Measurements from ENCODE around the gene CSNK1D. TPM values are rescaled to one million over a fixed set of nuclear protein-coding genes. Genes with fewer than 3 reads are reported as not detected.

The CSNK1D gene
- total and polyA plus RNA-seq, 12 donors, result 23.7 to 185 (median 125) TPM

DNA sequence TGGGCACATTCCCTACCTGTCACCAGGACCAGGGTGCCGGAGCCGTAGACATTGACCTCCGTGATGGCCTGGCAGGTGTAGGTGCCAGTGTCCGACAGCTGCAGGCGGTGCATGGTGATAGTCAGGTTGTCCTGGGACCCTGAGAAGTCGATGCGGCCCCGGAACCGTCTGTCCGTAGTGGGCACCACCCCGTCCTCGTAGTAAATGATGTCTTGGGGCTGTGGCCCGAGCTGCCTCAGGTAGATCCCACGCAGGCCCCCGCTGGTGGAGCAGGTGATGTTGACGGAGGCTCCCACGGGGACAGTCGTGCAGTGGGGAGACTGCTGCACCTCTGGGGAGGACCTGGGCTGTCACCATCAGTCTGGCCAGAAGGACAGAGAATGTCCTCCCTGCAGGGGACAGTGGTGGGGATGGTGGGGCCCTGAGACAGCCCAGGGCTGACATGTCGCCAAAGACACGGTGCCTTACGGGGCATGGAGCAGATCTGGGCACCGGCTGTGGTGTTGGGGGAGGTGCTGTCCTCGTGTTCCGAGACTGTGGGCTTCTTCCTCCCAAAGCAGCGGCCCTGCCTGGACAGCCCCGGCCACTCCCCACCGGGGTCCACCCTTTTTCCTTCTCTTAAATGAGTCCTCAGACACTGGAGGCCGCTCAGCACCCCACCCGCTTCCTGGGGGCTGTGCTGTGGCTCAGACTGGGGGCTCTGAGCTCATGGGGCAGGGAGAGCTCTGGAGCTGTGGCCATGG is 43.3 kb upstream of the CSNK1D start:
- no peak overlapping the region for H3K4me3 ChIP-seq
- 78 to 100% (median 87%) methylated on average over 1 to 29 of the region's 29 CpGs for WGBS, 4 donors
- peaks cover 5% of the 10 kb centered on the region for H3K27me3 ChIP-seq

DNA sequence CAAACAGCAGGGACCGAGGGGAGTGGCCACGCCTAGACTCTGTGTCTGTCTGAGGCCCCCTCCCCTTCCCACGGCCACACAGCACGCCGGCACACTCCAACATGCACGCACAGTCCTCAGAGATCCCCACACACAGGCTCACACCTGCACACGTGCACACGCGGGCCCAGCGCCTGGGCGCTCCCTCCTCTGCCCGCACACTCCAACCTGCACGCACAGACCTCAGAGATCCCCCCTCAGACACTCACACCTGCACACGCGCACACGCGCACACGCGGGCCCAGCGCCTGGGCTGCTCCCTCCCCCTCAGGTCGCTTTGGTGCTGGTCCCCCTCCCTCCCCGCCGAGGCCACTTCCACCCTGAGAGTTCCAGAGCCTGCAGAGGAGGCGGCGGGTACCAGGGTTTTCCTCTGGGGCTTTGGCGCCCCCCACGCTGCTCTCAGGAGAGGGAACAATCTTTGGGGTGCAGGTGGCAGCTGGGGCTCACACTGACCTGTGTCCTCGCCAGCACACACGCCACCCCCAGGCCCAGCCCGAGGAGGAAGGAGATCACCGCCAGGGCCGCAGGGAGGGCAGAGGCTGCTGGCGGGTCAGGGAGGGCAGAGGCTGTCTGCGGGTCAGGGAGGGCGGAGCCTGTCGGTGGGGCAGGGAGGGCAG is 42.3 kb upstream of the CSNK1D start:
- DNase-seq, result no peak
- no peak overlapping the region for H3K27ac ChIP-seq
- no peaks in the 10 kb centered on the region for H3K4me1 ChIP-seq (replicated peaks in 1 of 2)
- H3K9me3 ChIP-seq (replicated peaks in 1 of 3), result no peaks in the 10 kb centered on the region
- intact Hi-C loops (cut with DNase I), result loop anchor here in 1 of 2 donors (10.0 kb wide), 1 partner anchor 281 kb away; the partner anchor contains the start of genes DCXR and RAC3
- TF ChIP-seq, protein P1, sequence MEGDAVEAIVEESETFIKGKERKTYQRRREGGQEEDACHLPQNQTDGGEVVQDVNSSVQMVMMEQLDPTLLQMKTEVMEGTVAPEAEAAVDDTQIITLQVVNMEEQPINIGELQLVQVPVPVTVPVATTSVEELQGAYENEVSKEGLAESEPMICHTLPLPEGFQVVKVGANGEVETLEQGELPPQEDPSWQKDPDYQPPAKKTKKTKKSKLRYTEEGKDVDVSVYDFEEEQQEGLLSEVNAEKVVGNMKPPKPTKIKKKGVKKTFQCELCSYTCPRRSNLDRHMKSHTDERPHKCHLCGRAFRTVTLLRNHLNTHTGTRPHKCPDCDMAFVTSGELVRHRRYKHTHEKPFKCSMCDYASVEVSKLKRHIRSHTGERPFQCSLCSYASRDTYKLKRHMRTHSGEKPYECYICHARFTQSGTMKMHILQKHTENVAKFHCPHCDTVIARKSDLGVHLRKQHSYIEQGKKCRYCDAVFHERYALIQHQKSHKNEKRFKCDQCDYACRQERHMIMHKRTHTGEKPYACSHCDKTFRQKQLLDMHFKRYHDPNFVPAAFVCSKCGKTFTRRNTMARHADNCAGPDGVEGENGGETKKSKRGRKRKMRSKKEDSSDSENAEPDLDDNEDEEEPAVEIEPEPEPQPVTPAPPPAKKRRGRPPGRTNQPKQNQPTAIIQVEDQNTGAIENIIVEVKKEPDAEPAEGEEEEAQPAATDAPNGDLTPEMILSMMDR (IDR thresholded peaks at IDR 0.05), result no peak
- TF ChIP-seq POLR2A (IDR thresholded peaks at IDR 0.05), result no peak
- no peaks in the 10 kb centered on the region for H3K36me3 ChIP-seq (replicated peaks in 1 of 2)
- H3K4me3 ChIP-seq, result no peak overlapping the region
- peaks cover 5% of the 10 kb centered on the region for H3K27me3 ChIP-seq
- 35 to 52% (median 41%) methylated on average over 9 to 36 of the region's 36 CpGs for WGBS, 4 donors

More for the DNA sequence above, 43.3 kb upstream of the CSNK1D start:
- H3K9me3 ChIP-seq (replicated peaks in 1 of 3), result no peaks in the 10 kb centered on the region
- H3K27ac ChIP-seq, result no peak overlapping the region
- H3K4me1 ChIP-seq (replicated peaks in 1 of 2), result no peaks in the 10 kb centered on the region
- DNase-seq, result no peak
- no peaks in the 10 kb centered on the region for H3K36me3 ChIP-seq (replicated peaks in 1 of 2)
- intact Hi-C loops (cut with DNase I), result loop anchor here in 1 of 2 donors (10.0 kb wide), 1 partner anchor 282 kb away; the partner anchor contains the start of genes DCXR and RAC3
- TF ChIP-seq, protein P1 (IDR thresholded peaks at IDR 0.05), result no peak
- no peak for TF ChIP-seq POLR2A (IDR thresholded peaks at IDR 0.05)

DNA sequence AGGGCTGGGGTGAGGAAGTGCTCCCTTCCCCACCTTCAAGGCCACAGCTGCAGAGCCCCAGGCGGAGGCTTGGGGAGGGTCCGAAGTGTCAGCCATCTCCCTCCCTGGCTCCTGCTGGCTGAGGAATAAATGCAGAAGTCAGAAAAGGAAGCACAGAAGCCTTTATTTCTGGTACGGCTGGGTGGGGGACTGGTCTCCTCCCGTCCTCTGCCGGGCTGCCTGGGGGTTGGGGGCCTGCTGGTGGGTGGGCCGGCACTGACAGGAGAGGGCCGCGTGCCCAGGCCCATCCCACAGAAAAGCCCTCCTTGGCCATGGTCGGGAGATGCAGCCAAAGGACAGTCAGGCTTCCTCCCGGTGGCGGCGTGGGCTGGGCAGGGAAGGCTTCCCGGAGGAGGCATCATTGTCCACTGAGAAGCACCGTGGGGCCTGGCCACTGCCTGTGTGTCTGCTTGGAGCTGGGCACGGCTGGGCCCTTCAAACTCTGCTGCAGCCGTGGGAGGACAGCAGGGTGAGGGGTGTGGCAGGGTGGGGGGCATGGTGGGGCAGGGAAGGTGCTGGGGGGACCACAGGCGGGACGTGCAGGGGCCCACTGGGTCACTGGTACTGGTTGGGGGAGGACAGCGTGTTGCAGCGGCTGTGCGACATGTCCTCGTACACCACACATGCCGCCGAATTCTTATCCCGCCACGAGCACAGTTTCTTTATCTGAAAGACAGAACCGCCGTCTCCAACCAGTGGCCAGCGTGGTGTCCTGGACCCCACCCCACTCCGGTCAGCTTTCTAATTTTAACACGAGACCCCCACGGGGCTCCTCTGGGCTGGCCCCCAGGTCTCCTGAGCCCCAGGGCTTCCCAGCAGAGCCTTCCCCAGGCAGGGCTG is 41.5 kb upstream of the CSNK1D start:
- DNase-seq, result no peak
- Histone ChIP-seq H3K27ac (no peak overlapping the region), H3K9me3 (replicated peaks in 1 of 3) (no peaks in the 10 kb centered on the region), H3K4me3 (no peak overlapping the region), H3K27me3 (peaks cover 5% of the 10 kb centered on the region), H3K4me1 (replicated peaks in 1 of 2) (no peaks in the 10 kb centered on the region), H3K36me3 (replicated peaks in 1 of 2) (no peaks in the 10 kb centered on the region)
- 49 to 53% (median 50%) methylated on average over 26 to 32 of the region's 32 CpGs for WGBS, 4 donors
- intact Hi-C loops (cut with DNase I), result loop anchor here in 1 of 2 donors (10.0 kb wide), 1 partner anchor 280 kb away; the partner anchor contains the start of genes DCXR and RAC3
- no peak for TF ChIP-seq POLR2A (IDR thresholded peaks at IDR 0.05)
- TF ChIP-seq, protein P1 (IDR thresholded peaks at IDR 0.05), result no peak

All from adrenal gland (tissue), 12 donors.